Measurements from ENCODE around the gene MCU.
A peak's percentile ranks its signal among the peaks of the same experiment; 100 is the strongest.
"Not testable (repeated sequence)": the region's sequence is repeated elsewhere in the genome, so short reads cannot be mapped to it uniquely, and the experiment has no call there.

MCU gene

DNA sequence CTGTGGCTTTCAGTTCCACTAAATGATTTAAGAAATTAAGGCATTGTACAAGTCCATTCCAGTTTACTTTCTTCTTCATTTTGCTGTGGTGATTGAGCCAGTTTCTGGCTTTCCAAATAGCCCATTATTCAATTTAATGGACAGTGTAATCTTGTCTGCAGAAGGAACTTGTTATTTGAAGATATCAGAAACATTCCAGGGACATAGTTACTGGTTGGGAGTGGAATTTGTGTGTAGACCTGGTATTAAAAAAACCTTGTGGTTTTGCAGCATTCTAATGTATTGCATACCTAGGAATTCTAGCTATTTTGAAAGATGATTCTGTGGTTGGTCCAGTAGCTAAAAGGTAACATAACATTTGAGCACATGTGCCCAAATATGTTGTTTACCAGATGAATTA, 72.2 kb downstream of the MCU start:
- DNase-seq, result no peak

DNA sequence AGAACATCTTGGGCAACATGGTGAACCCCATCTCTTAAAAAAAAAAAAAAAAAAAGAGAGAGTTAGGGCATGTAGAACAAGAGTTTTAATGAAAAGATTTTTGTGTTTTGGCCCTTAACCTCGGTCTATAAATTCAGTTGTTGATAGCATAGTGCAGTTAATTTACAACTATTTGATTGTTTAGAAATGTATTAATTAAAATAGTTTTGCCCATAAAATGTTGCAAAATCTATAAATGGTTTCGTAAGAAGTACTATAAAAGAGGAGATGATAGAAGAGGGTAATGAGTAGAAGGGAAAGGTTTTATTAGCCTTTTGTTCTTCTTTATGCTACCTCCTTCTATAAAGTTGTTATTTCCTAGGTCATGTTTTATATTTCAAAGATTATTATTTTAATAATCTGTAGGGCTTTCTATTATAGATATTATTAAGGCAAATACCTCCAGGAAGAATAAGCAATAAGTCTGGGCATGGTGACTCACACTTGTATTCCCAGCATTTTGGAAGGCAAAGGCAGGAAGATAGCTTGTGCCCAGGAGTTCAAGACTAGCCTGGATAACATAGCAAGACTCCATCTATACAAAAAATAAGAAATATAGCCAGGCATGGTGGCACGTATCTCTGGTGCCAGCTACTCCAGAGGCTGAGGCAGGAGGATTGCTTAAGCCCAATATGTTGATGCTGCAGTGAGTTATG, 73.3 kb downstream of the MCU start:
- no peak for DNase-seq

- DNase-seq, result not testable (repeated sequence)
Observed at GRCh38 chr10:72771195-72771594, 79.3 kb downstream of the MCU start.

DNA sequence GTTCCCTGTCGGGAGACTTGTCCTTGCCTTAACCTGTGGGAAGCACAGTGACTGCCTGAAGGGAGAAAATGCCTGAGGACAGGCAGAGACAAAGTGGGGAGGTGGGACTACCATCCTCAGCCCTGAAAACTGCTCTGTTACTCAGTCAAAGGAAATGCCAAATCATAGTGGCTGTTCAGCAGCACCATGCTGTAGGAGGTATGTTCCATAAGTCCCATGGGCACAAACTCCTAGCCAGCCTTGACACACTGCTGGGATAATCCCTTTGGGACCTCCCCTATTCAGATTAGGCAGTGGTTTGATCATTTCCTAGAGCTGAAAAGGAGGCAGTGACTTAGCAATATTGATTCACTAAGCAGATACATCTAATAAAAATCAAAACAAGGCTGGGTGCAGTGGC, 80.1 kb downstream of the MCU start:
- DNase-seq, result no peak

GRCh38 chr10:72779874-72780273, 87.9 kb downstream of the MCU start:
- DNase-seq, result no peak

GRCh38 chr10:72782649-72783330, 90.8 kb downstream of the MCU start:
- no peak for DNase-seq

- no peak for DNase-seq
Observed at GRCh38 chr10:72783410-72783833, 91.5 kb downstream of the MCU start.

DNA sequence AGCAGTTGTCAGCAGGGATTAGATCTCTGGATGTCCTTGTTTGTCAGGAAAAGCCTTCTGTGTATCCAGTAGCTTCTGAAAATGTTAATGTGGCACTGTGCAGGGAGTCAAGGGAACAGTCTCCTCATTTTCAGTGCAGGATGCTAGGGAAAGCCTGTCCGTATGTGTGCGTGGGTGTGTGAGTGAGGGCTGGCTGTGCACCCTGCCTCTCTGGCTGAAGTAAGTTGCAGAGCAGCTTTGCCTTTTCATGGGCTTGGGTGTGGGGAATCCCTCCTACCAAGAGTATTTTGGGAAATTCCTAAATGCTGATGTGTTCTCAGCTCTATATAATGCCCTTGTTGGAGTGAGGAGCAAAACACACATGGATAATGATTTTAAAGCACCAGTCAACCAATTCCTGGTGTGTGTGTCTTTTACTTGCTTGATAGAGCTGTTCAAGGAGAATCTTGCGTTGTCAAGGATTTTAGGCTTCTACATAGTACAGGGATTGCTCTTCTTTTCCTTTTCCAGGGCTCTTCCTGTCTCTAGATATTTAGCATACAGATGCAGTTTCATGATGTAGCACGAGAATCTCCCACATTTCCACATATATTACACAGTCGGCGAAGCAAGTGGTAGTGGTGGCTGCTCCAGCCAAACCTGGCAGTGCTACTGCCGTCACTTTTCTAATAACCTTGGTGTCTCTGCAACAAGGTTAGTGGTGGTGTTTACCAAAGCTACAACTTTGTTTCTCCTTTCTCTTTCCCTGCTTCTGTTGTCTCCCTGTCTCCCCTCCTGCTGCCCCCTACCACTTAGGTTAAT, 92.8 kb downstream of the MCU start:
- no peak for DNase-seq

DNA sequence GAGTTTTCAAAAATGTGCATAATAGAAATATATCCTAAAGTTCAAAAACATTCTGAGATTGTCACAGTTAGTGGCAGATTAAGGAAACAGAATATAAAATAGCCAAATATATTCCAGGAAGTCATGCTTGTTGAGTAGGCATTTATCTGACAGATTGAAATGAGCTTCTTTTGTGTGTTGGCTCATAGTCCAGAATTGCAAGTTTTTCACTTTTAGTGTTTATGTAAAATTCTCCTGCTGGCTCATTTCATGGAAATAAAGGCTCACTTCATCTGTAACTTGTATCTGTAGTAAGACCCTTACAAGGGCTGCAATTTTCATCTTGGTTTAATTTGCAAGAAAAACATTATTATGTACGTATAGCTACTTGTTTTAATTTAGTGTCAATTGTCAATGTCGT, 93.5 kb downstream of the MCU start:
- DNase-seq, result no peak

- DNase-seq, result no peak
Observed at GRCh38 chr10:72790216-72790990, 98.5 kb downstream of the MCU start.

- no peak for DNase-seq
Observed at GRCh38 chr10:72792288-72792687, 100.3 kb downstream of the MCU start.

GRCh38 chr10:72793752-72794151, 101.8 kb downstream of the MCU start:
- no peak for DNase-seq

- no peak for DNase-seq
Observed at GRCh38 chr10:72794260-72794659, 102.3 kb downstream of the MCU start.

DNA sequence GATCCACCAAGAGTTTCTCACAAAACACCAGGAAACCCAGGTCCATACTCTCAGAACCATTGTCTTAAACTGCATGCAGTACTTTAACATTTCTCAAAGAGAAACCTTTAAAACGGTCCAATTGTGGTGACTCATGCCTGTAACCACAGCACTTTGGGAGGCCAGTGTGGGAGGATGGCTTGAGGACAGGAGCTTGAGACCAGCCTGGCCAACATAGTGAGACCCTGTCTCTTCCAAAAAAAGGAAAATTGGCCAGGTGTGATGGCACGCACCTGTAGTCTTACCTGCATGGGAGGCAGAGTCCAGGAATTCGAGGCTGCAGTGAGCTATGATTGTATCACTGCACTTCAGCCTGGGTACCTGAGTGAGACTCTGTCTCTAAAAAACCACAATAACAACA, 104.1 kb downstream of the MCU start:
- DNase-seq, result no peak

GRCh38 chr10:72796538-72796937, 104.6 kb downstream of the MCU start:
- DNase-seq, result no peak

DNA sequence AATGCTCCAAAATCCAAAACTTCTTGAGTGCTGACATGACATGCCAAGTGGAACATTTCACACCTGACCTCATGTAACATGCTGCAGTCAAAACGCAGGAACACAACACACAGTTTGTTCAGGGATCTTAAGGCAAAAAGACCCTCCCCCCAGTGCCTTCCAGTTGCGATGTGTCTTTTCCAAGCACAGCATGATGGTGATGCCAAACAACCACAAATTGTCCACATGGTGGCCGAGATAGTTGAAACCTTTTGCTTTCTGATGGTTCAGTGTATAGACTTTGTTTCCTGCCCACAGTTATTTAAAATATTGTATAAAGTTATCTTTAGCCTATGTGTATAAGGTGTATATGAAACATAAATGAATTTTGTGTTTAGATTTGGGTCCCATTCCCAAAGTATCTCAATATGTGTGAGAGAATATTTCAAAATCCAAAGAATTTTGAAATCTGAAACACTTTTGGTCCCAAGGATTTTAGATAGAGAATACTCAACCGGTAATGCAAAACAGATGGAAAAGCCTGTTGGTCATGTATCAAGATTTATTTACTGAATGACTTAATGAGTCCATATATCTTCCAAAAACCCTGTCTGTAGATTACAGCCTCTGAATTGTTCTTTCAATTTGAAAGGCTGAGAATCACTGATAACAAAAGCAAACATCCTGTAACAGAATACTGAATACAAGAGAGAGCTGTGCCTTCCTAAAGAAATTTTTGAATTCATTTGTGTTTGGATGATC, 108.2 kb downstream of the MCU start:
- peak; percentile 0 for DNase-seq

DNA sequence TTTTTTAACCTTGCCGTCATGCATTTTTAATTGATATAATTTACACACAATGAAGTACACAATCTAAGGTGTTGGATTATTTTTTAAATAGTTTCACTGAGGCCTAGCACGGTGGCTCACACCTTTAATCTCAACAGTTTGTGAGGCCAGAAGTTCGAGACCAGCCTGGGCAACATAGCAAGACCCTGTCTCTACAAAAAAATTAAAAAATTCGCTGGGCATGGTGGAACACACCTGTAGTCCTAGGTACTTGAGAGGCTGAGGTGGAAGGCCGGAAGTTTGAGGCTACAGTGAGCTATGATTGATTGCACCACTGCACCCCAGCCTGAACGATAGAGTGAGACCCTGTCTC, 108.8 kb downstream of the MCU start:
- no peak for DNase-seq

DNA sequence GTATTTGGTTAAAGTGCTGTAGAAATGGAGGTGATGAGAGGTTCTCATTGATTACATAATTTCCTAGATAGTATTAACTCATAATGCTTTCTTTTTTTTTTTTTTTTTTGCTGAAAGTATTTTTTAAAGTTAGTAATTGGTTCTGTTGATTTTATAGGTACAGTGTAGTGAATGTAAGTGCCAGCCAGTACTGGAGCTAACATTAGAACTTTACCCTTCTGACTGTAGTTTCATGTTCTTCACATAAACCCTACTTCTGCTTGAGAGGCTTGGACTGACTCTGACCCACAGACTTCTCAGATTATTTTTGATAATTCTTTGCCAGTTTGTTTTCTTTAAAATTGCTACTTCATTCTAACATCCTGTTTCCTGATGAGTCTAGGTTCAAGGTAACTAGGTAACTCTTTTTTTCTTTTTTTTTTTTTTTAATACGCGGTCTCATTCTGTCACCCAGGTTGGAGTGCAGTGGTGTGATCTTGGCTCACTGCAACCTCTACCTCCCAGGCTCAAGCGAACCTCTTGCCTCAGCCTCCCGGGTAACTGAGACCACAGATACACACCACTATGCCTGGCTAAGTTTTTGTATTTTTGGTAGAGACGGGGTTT, 109.4 kb downstream of the MCU start:
- no peak for DNase-seq

GRCh38 chr10:72802332-72802731, 110.4 kb downstream of the MCU start:
- DNase-seq, result no peak

DNA sequence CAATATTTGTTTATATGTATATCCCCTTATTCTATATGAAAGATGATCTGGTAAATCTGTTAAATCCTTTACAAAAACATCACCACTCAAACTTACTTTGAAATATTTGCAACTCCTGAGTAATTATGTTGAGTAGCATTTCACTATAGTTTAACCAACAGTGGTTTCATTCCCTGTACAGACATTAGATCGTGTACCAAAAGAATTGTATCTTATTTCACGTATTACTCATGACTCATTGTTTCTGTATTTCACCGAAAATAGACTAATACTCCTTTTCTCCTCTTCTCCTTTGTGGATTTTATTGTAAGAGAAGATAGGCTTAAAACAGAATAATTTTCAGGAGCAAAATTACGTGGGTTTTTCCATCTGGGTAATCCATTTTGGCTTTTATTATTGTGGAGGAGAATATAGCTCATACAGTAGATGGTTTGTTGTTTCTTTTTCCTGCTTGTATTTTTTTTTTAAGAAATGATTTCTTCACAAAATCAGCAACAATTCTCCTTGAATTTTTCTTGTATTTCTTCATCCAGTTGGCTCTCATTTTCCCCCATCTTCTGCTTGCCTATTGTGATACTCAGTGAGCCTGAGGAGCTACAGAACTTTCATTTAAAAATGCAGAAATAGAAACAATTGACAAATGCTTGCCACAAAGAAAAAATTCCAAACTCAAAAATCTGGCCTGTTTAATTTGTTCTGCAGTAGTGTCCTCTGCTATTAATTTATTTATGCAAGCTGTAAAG, 111.0 kb downstream of the MCU start:
- no peak for DNase-seq

DNA sequence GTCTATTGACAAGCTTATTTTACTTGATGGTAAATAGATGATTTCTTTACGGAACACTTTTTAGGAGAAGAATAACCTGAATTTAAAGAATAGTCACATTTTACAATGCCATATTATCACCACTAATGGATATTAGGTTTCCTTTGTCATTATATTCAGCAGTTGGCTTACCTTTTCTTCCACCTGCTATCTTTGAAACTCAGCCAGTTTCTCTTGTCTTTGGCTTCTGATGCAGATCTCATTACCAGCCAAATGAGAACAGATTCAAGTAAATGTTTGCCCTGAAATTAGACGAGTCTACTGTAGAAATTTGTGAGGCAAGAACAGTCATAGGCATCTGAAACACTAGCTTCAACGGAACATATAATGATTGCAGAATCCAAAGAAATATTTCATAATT, 116.1 kb downstream of the MCU start:
- DNase-seq, result no peak

All from NCI-H526 treated with DMSO at 0.1 percent for 48 hours (cell line).